Stimulated activated CD4-positive, alpha-beta T cell treated with anti-CD3 and anti-CD28 coated beads, Interleukin-4, amount 100 ng/mL, for 1 hour (primary cell): Measurements from ENCODE around the gene CBLN4.

Source experiments
- DNase-seq: peaks from one replicate; pipeline ENCODE4 v3.0.0-alpha.2; 2020

Gene CBLN4

DNA sequence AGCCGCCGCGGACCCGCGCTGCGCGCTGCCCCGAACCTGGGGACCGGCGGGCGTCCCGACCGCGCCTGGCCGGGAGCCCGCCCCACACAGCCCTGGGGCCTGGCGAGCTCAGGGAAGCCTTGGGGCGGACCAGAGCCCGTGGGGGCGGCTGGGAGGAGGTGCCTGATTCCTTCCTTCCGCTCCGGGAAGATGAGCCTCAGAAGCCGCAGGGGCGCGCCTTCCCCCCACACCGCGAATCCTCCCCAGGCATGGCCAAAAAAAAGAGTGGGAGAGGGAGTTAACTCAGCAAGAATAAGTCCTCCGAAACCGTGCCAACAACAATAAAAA, at the start of gene CBLN4:
Gene CBLN4, minus strand, starts transcription at position 131 of the 327 bp plus-strand sequence. CDS start 1,348 bp downstream, outside the sequence.
- DNase-seq, result no peak

DNA sequence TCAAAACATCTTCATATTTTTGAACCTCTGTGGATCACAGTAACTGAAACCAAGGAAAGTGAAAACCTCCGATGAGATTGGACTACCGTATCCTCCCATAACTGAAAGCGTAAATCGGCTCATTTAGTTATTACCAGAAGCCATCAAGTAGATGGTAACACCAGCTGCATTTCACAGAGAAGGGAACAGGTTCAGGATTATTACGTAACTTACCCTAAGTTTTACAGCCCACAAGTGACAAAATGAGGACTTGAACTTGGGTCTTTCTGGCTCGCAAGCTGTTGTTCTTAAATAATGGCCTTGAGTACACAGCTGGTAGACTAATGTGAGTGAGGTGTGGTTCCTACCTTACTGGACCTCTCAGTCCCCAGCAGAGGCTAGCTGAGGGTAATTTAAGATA, 37.9 kb upstream of the CBLN4 start:
- no peak for DNase-seq

DNA sequence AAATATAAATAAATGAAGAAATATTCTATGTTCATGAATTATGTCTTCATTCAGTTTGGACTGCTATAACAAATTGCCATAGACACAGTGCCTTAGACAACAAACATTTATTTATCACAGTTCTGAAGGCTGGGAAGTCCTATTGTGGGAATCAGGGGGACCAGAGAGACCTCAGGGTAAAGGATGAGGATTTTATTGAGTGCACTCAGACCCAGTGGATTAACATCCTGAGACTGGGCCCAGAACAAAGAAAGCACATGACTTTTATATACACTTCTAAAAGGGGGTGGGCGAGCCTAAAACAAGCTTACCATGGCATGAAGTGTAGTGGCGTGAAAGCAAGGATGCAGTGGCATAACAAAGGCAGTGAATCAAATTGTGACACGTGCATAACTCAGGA, 26.9 kb upstream of the CBLN4 start:
- no peak for DNase-seq

DNA sequence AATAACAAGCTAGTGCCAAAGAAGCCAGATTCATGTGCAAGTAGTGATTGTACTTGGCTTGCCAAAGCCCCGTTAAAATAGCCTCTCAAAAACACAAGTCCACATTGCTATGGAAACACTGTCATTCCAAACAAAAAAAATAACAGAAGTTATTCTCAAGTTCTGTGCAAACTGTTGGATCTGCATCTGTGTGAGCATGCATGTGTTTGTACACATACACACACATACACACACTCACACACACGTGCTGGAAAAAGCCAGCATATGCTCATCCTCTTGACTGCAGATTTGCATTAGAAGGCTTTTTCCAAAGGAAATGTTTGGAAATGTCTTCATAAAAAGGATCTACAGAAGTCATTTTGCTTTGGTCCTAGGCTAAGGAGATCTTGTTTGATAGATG, 13.4 kb upstream of the CBLN4 start:
- DNase-seq, result no peak

DNA sequence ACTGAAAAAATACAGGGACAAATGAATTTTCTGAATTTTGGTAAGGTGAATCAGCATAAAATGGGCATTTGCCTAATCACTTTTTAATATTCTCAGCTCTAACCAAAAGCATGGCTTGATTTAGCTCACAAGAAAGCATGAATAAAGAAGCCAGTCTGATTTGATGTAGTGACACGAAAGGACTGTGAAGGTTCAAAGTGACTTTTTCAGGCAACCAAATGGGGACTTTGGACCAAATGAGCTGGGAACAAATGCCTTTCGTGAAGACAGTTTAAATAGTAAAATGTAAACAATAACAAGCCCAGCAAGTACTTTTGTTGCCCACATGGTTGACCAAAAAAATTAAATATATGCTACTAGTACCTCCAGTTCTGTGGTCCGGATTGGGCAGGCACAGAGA, 12.9 kb upstream of the CBLN4 start:
- DNase-seq, result no peak

DNA sequence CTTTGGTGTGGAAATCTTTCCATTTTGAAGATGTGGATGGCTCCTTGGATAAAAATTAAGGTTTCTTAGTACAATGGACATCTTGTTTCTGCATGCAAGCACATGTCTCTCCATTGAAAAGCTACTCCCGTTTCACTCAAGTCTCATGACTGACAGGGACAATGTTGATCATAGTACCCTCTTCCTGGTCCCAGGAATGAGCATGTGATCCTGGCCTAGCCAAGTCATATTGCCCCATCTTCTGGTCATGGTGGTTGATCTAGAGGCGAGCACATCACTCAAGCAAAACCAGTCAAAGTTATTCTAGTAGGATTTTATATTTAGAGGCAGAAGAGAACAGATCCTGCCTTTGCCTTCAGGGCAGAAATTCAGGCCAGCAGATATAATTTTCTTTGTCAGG, 12.2 kb upstream of the CBLN4 start:
- no peak for DNase-seq

DNA sequence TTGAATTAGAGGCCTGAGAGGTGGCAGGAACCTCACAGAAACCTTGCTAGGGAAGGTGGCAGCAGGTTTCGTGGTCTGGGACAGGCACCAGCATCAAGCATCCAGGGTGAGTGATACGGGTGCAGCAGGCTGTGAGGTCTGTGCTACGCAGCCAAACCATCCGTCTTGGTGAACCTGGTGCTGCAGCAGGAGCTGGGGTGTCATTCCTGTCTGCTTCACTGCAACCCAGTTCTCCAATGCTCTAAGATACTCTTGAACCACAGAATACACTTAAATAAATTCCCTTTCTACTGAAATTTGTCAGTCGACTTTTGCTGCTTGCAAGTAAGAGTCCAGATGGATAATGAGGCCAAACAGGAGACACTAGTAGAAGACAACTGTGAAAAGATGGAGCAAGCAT, 9.7 kb upstream of the CBLN4 start:
- no peak for DNase-seq

DNA sequence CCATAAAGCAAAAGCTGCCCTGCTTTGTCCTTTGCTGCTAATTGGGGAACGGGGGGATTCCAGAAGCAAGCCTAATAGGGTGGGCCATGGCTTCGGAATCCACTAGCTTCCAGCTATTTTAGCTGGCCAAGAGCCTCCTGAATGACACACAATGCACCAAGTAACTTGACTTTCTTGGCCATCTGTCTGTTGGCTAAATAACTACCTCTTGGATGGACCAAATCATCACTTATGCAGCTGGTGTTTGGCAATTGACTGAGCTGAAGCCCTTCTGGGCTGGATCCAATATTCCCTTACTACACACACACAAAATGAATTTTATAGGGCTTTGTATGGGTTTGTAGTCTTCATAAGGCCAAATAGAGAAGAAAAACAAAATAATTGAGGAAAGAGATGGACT, 8.8 kb upstream of the CBLN4 start:
- no peak for DNase-seq

DNA sequence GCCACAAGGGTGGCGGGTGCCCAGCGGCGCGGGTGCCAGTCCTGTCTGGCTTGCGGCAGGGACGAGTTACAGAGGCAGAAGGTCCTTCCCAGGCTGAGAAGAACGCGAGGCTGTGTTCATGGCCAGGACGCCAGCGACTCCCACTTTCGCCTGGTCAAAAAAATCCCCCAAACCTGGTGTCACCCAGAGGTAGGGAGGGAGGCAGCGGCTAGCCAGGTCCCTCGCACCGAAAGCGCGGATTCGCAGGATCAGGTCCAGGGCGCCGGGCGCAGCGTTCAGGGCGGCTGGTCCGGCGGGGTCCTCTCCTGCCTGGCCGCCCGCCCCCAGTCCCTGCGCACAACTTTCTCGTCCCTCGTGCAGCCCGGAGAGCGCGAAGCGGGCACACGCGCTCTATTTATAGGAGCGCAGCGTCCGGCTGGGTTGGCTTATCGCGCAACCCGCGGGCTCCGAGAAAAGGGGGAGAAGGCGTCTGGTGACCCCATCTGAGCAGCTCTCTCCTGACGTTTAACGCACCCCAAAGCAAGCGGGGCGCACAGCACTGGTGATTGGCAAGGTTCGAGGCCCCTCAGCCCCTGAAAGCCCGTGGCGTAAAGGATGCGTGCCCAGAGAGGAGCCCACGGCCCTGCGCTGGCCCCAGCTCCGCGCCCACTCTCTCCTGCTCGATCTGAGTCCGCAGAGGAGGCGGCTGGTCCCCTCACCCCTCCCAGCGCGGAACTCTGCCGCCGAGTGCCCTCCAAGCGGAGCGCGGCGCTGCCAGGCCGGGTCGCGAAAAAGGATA, 519 bp downstream of the CBLN4 start:
- DNase-seq, result no peak

DNA sequence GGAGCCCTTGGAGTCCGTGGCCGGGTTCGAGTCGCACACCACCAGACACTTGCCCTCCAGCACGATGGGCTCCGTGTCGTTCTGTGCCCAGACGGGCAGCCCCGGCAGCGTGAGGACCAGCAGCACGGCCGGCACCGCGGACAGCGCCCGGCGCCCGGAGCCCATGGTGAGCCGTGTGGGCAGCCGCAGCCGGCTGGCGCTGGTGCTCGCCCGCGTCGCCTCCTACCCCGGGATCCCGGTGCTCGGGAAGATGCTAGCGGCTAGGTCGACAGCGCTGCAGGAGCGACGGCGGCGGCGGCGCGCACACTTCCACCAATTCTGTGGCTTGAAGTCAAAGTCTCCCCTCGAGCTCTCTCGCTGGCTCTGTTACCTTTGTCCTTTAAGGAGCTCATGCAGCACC, 1.3 kb downstream of the CBLN4 start:
- no peak for DNase-seq

DNA sequence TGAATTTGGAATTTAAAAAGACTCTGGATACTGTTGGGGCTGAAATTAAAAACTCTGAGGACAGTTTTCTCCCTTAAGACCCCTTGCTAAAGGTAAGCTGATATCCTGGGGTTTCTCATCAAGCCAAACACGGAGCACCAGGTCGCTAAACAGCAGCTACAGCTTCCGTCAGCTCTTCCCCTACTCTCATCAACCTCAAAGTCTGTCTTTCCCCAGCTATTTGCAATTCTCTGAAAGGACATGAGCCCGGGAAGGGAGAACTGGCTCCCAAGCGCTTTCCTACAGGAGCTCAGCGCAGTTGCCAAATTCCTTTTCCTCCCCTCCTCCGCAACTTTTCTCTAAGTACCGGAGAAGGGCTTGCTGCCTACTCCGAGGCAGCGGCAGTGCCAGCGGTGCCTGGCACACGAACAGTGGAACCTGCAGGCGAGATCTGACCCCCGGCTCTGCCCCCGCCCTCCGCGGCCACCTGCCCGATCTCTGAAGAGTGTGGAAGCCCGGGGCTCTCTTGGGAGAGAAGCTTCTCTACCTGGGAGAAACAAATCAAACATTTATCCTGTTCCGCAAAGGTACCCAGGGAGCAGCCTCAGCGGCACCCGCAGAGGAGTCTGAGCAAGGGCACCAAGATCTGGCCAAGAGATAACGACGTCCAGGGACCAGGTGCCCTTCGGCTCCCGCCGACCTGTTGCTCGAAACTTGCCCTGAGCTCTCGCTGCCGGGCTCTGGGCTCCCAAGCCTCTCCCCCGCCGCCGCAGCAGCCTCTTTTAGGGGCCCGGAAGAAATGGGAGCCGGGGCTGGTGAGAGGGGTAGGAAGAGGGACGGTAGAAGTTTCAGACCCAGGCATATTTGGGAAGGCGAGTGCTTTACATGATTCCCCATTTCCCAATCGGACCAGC, 2.2 kb downstream of the CBLN4 start:
- no peak for DNase-seq

DNA sequence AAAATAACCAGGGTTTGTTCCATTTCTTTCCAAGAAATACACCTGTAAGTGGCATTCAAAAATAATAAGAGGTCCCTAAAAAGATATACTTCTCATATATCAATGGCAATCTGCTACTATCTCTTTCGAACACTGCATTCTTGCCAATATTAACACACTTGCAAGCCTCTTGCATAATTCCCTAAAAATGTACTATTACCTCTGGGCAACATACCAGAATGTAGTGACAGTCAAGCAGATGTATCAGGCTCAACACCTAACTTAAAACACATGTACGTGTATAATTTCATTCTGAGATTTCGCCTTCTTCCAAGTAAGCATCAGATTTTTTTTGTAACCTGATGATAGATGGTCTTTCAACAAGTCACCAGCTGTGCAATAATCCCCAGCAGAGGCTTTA, 3.4 kb downstream of the CBLN4 start:
- no peak for DNase-seq

DNA sequence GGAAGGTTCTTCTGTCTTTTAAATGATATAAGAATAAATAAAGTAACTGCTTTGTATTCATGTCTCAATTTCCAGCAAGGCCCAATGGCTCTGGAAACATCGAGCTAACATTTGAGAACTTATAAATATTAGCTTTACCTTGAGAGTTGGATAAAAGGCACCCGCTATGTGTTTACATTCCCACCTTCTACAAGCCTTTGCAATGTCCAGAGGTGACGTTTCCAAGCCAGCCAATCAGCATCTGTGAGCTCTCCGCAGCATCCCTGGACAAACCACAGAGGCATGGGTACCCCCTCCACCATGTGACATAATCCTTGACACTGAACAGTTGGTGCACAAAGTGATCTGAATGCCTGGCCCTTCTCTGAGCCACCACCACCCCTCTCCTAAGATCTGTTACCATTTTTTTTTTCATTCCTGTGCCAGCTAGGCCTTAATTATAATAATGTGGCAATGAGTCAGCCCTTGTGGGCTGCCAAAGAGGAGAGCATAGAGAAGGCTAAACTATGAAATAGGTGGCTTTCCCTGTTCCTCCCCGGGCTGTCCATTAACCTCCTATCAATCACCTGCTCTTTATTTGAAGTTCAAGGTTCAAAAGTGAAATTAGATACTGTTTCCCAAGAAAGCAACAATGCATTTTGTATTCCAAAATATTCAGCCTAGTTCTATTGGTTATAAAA, 4.1 kb downstream of the CBLN4 start:
- DNase-seq, result no peak

DNA sequence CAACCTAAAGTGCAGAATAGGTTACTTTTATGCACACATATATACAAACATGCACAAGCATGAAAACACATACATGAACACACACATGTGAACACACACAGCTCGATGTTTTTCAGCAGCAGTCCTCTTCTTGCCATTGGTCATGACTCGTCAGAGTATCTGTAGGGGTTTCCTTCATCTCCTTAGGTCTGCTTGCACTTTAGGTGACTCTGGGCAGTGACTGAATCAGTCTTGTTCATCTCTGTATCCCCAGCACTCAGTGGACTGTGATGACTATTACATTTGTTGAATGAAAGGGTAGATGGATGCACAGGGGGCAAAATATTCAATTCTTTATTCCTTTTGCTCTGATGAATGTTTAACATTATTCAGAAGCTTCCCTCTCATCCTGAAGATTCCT, 26.8 kb downstream of the CBLN4 start:
- DNase-seq, result no peak

DNA sequence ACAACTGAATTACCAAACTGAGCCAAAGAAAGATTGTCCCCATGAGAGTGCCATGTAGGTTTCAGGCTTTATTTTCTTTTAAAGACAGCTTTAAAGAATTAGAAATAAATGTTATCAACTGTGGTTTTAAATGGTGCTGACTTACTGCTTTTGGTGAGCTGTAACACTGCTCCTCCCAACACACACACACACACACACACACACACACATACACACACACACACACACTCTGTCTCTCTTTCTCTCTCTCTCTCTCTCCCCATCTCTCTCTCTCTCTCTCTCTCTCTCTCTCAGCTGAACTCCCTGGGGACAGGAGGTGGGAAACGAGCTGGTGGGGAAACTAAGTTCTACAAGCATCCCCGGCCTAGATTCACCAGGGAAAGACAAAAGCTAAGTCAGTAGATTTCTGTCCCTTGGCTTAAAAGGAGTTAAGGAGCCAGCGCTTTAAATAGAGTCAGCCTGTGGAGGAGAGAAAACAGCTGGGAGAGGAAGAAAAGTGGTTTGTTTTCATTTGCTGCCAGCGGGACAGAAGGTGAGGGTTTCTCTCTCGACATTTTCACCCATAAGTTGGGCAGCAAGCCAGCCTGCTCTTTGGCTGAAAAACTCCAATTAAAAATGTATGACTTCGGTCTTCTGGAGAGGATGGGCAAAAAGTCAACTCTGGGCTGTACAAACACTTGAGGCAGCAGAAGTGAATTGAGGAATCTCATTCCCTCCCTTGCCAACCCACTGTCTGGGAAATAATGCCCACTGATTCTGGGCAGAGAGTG, 27.4 kb downstream of the CBLN4 start:
- DNase-seq, result no peak

DNA sequence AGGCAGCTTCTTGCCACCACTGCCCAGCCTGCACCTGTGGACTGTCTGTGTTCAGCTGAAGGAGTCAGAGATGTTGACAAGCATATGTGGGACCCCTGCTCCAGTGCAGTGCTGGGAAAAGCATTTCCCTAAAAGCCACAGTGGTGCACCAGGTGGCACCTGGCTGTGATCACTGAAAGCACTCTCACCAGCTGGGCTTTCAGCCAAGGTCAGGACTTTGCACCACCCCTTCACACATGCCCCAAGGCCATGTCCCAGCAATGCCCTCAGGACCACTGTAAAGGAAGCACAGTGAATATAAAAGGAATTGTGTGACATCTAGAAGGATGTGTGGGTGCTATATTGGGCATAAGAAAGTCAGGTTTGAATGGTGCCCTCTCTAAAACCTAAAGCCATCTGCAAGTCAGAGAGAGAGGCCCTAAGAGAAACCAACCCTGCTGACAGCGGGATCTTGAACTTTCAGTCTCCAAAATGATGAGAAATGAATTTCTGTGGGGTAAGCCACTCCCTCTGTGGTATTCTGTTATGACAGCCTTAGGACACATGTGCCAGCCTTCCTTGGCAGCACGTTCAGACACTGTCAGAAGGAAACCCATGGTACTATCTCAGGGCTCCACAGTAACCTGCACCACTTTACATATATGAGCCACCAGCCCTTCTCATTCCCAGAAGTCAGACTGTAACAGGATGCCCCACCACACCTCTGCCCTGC, 30.7 kb downstream of the CBLN4 start:
- DNase-seq, result no peak

DNA sequence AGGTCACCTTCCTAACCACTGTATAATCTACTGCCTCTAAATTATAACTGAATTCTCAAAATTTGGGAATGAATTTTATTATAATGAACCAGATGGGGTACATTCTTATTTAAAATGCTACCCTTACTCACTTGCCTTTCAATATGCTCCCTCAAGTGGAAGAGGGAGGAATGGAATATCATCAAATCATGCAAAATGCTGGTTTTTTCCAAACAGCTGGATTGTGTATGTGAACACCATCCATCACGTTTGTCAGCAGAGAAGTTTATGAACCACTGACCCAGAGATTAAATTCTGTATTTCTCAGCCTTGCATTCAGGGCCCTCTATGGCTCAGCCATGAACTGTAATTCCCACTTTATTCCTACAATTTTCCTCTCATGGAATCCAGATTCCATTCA, 40.5 kb downstream of the CBLN4 start:
- DNase-seq, result no peak

DNA sequence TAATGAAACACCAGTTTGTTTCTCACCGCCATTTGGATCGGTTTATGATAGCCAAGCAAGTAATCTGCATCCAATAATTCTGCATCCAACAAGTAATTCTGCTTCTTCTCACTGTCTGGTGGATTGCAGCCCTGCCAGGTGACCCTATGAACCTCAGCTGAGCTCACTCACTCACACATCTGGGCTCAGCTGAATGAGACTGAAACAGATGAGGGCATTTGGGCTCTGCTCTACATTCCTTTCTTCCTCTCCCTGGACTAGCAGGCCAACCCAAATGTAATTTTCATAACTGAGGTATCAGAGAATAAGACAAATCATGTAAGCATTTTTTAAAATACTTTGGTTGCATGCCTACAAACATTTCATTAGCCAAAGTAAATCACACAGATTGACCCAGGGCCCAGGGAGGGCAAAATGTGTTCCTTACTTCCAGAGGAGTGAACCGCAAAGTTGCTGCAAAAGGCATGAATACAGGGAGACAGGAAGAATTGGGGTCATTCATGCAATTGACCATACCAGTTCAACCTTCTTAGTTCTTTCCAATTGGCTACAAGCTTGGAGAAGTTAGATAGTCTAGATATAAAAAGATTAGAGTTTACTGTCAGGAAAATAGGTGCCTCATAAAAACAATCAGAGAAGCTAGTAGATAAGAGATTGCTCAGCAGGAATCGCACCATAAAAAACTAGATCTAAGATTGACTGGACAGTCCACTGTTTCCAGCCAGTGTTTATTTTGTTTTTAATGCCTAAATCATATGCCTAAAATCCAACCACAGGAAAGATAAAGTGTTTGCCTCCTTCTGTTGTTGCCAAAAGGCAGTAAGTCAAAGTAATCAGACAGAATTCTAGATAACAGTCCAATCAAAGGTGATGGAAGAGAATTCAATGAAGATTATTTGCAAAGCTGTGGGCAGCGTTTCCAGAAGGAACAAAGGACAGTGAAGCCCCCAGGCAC, 43.7 kb downstream of the CBLN4 start:
- no peak for DNase-seq

DNA sequence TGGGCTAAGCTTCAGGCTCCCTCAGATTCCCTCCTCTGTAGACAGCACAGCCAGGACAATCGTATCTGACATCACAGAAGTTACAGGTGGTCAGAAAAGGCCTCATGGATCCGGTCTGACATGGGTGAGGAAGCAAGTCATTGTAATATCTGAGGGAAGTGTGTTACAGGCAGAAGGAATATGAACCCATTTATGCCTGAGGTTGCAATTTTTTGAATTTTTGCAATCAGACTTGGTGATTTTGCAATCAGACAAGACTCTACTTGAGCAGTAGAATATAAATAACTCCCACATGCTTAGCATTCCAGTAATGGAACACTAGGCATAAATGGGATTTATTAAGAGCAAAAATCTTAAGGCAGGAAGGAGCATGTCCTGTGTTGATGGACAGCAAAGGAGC, 52.1 kb downstream of the CBLN4 start:
- DNase-seq, result no peak

DNA sequence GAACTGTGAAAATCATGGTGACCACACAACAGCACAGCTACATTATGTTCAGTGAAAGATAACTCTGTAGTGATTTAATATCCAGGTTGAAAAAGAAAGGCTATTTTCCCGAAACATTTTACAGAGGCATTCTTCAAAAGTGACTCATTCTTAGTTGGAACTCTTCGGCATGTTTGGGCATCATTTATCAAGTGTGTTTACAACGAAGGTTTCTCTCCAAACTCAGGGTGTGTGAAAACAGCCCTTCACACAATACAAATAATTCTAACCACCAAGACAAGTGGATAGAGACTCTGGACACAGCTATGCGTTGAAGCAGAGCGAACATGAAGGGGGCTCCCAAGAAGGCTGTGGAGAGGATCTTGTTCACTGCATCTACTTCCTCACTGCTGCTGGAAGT, 57.6 kb downstream of the CBLN4 start:
- no peak for DNase-seq
